WTC11 (cell line): Measurements from ENCODE around the gene TMEM117. TPM values are rescaled to one million over a fixed set of nuclear protein-coding genes. Genes with fewer than 3 reads are reported as not detected.

ENCODE experiments used
- ATAC-seq: fragments of 200-7000 bp; cut with Tn5 transposase; 2 replicates; pipeline ENCODE4 v1.10.0; 2021; ENCODE audit warnings: mild to moderate bottlenecking, moderate library complexity
- CTCF ChIA-PET: fragments of 300-600 bp; sonication (Branson Sonifier 250); formaldehyde crosslinking; loops from one replicate; lab custom pipeline; 2021; ENCODE audit warnings: antibody characterized with exemption; lab: Charles Lee
- POLR2A ChIA-PET: fragments of 350-600 bp; sonication (Branson Sonifier 250); formaldehyde crosslinking; loops from one replicate; lab custom pipeline; 2021; ENCODE audit warnings: antibody characterized with exemption; lab: Charles Lee
- DNase-seq: peaks from one replicate; pipeline ENCODE4 v3.0.0; 2021; ENCODE audit warnings: low spot score
- H3K27ac Mint-ChIP-seq: 2 replicates; pipeline ENCODE4 v1.8.0; 2021; ENCODE audit warnings: mixed read lengths
- H3K27me3 Mint-ChIP-seq: 2 replicates; pipeline ENCODE4 v1.8.0; 2021; ENCODE audit warnings: low read depth, mild to moderate bottlenecking, moderate library complexity, mixed read lengths
- H3K36me3 Mint-ChIP-seq: 2 replicates; pipeline ENCODE4 v1.8.0; 2021; ENCODE audit warnings: mixed read lengths
- H3K4me1 Mint-ChIP-seq: 2 replicates; pipeline ENCODE4 v1.8.0; 2022; ENCODE audit warnings: mixed read lengths
- H3K4me3 Mint-ChIP-seq: 2 replicates; pipeline ENCODE4 v1.8.0; 2021; ENCODE audit warnings: mild to moderate bottlenecking, moderate library complexity, mixed read lengths
- H3K9me3 Mint-ChIP-seq: 2 replicates; pipeline ENCODE4 v1.8.0; 2021; ENCODE audit warnings: mixed read lengths
- CREM ChIP-seq: sonication (generic); formaldehyde crosslinking; IDR thresholded peaks from 2 replicates; pipeline ENCODE4 v1.8.1; 2022; ENCODE audit warnings: mild to moderate bottlenecking, missing genetic modification reagents, moderate library complexity
- IRF2 ChIP-seq: sonication (generic); formaldehyde crosslinking; IDR thresholded peaks from 2 replicates; pipeline ENCODE4 v1.8.0; 2022; ENCODE audit warnings: low read depth, missing genetic modification reagents, borderline replicate concordance
- JUN ChIP-seq: sonication (generic); formaldehyde crosslinking; IDR thresholded peaks from 2 replicates; pipeline ENCODE4 v1.8.0; 2023; ENCODE audit warnings: mild to moderate bottlenecking, missing genetic modification reagents
- KAT7 ChIP-seq: sonication (generic); formaldehyde crosslinking; IDR thresholded peaks from 2 replicates; pipeline ENCODE4 v1.8.1; 2023; ENCODE audit warnings: missing genetic modification reagents, mild to moderate bottlenecking, borderline replicate concordance
- NFE2L1 ChIP-seq: sonication (generic); formaldehyde crosslinking; IDR thresholded peaks from 2 replicates; pipeline ENCODE4 v1.8.1; 2023; ENCODE audit warnings: missing genetic modification reagents
- RELA ChIP-seq: sonication (generic); formaldehyde crosslinking; IDR thresholded peaks from 2 replicates; pipeline ENCODE4 v1.8.1; 2022; ENCODE audit warnings: missing genetic modification reagents, mild to moderate bottlenecking, borderline replicate concordance
- SMAD3 ChIP-seq: sonication (generic); formaldehyde crosslinking; IDR thresholded peaks from 2 replicates; pipeline ENCODE4 v1.8.0; 2022; ENCODE audit warnings: missing genetic modification reagents, mild to moderate bottlenecking, borderline replicate concordance
- SOX15 ChIP-seq: fragments of 250-450 bp; sonication (Bioruptor Pico); IDR thresholded peaks from 2 replicates; pipeline ENCODE4 v1.9.0; 2021; ENCODE audit warnings: mild to moderate bottlenecking
- SP1 ChIP-seq: sonication (generic); formaldehyde crosslinking; conservative IDR thresholded peaks from 2 replicates; pipeline ENCODE4 v1.8.1; 2022; ENCODE audit warnings: missing genetic modification reagents
- total RNA-seq: library from RNA; stranded (reverse); gene quantifications from 3 replicates; pipeline ENCODE4 v1.2.3, GENCODE V29; 2021
- TF ChIP-seq, protein P1 (sequence below): sonication (generic); formaldehyde crosslinking; IDR thresholded peaks from 2 replicates; pipeline ENCODE4 v1.8.0; 2023; ENCODE audit warnings: missing genetic modification reagents, mild to moderate bottlenecking, borderline replicate concordance
- TF ChIP-seq, protein P2 (sequence below): fragments of 250-450 bp; sonication (Bioruptor Pico); IDR thresholded peaks from 2 replicates; pipeline ENCODE4 v1.9.0; 2021; ENCODE audit warnings: mild to moderate bottlenecking, borderline replicate concordance
- TF ChIP-seq, protein P3 (sequence below): fragments of 250-450 bp; sonication (Bioruptor Pico); IDR thresholded peaks from 2 replicates; pipeline ENCODE4 v1.8.0; 2021; ENCODE audit warnings: mild to moderate bottlenecking
- TF ChIP-seq, protein P4 (sequence below): sonication (generic); formaldehyde crosslinking; IDR thresholded peaks from 2 replicates; pipeline ENCODE4 v1.8.1; 2022; ENCODE audit warnings: low read depth, missing genetic modification reagents, borderline replicate concordance
- TF ChIP-seq, protein P5 (sequence below): sonication (generic); formaldehyde crosslinking; IDR thresholded peaks from 2 replicates; pipeline ENCODE4 v1.8.0; 2022; ENCODE audit warnings: mild to moderate bottlenecking, missing genetic modification reagents
- TF ChIP-seq, protein P6 (sequence below): fragments of 200-600 bp; IDR thresholded peaks from 2 replicates; pipeline ENCODE4 v1.8.0; 2022; ENCODE audit warnings: antibody characterized with exemption
- TF ChIP-seq, protein P7 (sequence below): fragments of 250-450 bp; sonication (Bioruptor Pico); IDR thresholded peaks from 2 replicates; pipeline ENCODE4 v1.9.0; 2021; ENCODE audit warnings: mild to moderate bottlenecking
- TF ChIP-seq, protein P8 (sequence below): sonication (generic); formaldehyde crosslinking; IDR thresholded peaks from 2 replicates; pipeline ENCODE4 v1.8.1; 2022; ENCODE audit warnings: missing genetic modification reagents, borderline replicate concordance

The TMEM117 gene
- total RNA-seq, 1 experiment from 2014 or later = 1.5 TPM

DNA sequence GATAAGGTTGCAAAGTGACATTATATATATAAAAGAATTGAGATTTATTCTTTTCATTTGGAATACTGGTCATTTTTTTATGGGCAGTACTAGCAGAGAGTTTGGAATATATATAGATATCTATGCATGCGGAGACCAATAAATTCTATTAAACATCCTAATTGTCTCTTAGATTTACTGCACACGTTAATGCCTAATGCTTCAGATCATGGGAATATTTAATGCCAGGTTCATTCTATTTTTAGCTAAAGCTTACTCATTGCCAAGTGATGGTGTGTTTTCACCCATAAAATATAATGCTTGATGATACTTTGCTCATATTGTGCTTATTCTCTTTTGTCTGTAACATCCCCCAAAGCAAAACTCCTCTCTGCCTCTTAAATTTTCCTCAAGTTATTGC is 264.4 kb downstream of the TMEM117 start:
- DNase-seq (no peak), ATAC-seq (no peak)
- no peak overlapping the region for H3K27ac Mint-ChIP-seq
- ChIA-PET CTCF (no interaction called here), POLR2A (no interaction called here)
- H3K27me3 Mint-ChIP-seq = no peaks in the 10 kb centered on the region; the same call in 1 of the 2 replicates
- no peaks in the 10 kb centered on the region for H3K4me1 Mint-ChIP-seq
- H3K9me3 Mint-ChIP-seq = peaks cover 16% of the 10 kb centered on the region
- no peak overlapping the region for H3K4me3 Mint-ChIP-seq
- TF ChIP-seq, protein P1, sequence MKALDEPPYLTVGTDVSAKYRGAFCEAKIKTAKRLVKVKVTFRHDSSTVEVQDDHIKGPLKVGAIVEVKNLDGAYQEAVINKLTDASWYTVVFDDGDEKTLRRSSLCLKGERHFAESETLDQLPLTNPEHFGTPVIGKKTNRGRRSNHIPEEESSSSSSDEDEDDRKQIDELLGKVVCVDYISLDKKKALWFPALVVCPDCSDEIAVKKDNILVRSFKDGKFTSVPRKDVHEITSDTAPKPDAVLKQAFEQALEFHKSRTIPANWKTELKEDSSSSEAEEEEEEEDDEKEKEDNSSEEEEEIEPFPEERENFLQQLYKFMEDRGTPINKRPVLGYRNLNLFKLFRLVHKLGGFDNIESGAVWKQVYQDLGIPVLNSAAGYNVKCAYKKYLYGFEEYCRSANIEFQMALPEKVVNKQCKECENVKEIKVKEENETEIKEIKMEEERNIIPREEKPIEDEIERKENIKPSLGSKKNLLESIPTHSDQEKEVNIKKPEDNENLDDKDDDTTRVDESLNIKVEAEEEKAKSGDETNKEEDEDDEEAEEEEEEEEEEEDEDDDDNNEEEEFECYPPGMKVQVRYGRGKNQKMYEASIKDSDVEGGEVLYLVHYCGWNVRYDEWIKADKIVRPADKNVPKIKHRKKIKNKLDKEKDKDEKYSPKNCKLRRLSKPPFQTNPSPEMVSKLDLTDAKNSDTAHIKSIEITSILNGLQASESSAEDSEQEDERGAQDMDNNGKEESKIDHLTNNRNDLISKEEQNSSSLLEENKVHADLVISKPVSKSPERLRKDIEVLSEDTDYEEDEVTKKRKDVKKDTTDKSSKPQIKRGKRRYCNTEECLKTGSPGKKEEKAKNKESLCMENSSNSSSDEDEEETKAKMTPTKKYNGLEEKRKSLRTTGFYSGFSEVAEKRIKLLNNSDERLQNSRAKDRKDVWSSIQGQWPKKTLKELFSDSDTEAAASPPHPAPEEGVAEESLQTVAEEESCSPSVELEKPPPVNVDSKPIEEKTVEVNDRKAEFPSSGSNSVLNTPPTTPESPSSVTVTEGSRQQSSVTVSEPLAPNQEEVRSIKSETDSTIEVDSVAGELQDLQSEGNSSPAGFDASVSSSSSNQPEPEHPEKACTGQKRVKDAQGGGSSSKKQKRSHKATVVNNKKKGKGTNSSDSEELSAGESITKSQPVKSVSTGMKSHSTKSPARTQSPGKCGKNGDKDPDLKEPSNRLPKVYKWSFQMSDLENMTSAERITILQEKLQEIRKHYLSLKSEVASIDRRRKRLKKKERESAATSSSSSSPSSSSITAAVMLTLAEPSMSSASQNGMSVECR (CRISPR knock-in tag) = no peak
- TF ChIP-seq, protein P2, sequence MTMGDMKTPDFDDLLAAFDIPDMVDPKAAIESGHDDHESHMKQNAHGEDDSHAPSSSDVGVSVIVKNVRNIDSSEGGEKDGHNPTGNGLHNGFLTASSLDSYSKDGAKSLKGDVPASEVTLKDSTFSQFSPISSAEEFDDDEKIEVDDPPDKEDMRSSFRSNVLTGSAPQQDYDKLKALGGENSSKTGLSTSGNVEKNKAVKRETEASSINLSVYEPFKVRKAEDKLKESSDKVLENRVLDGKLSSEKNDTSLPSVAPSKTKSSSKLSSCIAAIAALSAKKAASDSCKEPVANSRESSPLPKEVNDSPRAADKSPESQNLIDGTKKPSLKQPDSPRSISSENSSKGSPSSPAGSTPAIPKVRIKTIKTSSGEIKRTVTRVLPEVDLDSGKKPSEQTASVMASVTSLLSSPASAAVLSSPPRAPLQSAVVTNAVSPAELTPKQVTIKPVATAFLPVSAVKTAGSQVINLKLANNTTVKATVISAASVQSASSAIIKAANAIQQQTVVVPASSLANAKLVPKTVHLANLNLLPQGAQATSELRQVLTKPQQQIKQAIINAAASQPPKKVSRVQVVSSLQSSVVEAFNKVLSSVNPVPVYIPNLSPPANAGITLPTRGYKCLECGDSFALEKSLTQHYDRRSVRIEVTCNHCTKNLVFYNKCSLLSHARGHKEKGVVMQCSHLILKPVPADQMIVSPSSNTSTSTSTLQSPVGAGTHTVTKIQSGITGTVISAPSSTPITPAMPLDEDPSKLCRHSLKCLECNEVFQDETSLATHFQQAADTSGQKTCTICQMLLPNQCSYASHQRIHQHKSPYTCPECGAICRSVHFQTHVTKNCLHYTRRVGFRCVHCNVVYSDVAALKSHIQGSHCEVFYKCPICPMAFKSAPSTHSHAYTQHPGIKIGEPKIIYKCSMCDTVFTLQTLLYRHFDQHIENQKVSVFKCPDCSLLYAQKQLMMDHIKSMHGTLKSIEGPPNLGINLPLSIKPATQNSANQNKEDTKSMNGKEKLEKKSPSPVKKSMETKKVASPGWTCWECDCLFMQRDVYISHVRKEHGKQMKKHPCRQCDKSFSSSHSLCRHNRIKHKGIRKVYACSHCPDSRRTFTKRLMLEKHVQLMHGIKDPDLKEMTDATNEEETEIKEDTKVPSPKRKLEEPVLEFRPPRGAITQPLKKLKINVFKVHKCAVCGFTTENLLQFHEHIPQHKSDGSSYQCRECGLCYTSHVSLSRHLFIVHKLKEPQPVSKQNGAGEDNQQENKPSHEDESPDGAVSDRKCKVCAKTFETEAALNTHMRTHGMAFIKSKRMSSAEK (CRISPR knock-in tag) = no peak
- TF ChIP-seq IRF2 (CRISPR knock-in tag) = no peak
- no peaks in the 10 kb centered on the region; the same call in 1 of the 2 replicates for H3K36me3 Mint-ChIP-seq

DNA sequence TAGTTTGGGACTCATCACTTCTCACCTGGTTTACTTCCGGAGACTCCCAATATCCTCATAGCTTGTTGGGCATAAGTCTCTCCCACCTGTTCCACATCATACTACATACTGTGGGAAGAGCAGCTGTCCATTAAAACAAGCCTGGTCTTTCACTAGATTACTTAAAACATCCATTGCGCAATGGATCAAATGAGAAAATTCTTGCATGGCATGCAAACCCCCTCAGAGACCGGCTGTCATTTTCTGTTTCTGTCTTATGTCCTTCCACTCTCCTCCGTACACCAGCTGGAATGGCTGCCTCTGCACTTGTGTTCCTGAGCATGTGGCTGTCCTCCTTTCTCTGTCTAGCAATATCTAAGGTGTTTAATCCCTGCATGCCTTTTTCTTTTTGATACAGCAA is 265.6 kb downstream of the TMEM117 start:
- no peak for DNase-seq
- CTCF ChIA-PET = no interaction called here
- Mint-ChIP-seq H3K4me3 (no peak overlapping the region), H3K27me3 (no peaks in the 10 kb centered on the region; the same call in 1 of the 2 replicates), H3K36me3 (no peaks in the 10 kb centered on the region; the same call in 1 of the 2 replicates), H3K27ac (no peak overlapping the region), H3K4me1 (no peaks in the 10 kb centered on the region), H3K9me3 (peaks cover 13% of the 10 kb centered on the region)
- ATAC-seq = no peak
- POLR2A ChIA-PET = no interaction called here
- TF ChIP-seq KAT7 (CRISPR knock-in tag) = no peak
- TF ChIP-seq, protein P3, sequence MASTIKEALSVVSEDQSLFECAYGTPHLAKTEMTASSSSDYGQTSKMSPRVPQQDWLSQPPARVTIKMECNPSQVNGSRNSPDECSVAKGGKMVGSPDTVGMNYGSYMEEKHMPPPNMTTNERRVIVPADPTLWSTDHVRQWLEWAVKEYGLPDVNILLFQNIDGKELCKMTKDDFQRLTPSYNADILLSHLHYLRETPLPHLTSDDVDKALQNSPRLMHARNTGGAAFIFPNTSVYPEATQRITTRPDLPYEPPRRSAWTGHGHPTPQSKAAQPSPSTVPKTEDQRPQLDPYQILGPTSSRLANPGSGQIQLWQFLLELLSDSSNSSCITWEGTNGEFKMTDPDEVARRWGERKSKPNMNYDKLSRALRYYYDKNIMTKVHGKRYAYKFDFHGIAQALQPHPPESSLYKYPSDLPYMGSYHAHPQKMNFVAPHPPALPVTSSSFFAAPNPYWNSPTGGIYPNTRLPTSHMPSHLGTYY (CRISPR knock-in tag) = no peak
- TF ChIP-seq, protein P4, sequence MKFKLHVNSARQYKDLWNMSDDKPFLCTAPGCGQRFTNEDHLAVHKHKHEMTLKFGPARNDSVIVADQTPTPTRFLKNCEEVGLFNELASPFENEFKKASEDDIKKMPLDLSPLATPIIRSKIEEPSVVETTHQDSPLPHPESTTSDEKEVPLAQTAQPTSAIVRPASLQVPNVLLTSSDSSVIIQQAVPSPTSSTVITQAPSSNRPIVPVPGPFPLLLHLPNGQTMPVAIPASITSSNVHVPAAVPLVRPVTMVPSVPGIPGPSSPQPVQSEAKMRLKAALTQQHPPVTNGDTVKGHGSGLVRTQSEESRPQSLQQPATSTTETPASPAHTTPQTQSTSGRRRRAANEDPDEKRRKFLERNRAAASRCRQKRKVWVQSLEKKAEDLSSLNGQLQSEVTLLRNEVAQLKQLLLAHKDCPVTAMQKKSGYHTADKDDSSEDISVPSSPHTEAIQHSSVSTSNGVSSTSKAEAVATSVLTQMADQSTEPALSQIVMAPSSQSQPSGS (CRISPR knock-in tag) = no peak
- TF ChIP-seq SMAD3 = no peak
- no peak for TF ChIP-seq SP1 (CRISPR knock-in tag)
- TF ChIP-seq NFE2L1 (CRISPR knock-in tag) = no peak
- TF ChIP-seq, protein P5, sequence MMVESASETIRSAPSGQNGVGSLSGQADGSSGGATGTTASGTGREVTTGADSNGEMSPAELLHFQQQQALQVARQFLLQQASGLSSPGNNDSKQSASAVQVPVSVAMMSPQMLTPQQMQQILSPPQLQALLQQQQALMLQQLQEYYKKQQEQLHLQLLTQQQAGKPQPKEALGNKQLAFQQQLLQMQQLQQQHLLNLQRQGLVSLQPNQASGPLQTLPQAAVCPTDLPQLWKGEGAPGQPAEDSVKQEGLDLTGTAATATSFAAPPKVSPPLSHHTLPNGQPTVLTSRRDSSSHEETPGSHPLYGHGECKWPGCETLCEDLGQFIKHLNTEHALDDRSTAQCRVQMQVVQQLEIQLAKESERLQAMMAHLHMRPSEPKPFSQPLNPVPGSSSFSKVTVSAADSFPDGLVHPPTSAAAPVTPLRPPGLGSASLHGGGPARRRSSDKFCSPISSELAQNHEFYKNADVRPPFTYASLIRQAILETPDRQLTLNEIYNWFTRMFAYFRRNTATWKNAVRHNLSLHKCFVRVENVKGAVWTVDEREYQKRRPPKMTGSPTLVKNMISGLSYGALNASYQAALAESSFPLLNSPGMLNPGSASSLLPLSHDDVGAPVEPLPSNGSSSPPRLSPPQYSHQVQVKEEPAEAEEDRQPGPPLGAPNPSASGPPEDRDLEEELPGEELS = no peak
- no peak for TF ChIP-seq CREM (CRISPR knock-in tag)
- TF ChIP-seq JUN = no peak
- no peak for TF ChIP-seq RELA (CRISPR knock-in tag)
- TF ChIP-seq, protein P6, sequence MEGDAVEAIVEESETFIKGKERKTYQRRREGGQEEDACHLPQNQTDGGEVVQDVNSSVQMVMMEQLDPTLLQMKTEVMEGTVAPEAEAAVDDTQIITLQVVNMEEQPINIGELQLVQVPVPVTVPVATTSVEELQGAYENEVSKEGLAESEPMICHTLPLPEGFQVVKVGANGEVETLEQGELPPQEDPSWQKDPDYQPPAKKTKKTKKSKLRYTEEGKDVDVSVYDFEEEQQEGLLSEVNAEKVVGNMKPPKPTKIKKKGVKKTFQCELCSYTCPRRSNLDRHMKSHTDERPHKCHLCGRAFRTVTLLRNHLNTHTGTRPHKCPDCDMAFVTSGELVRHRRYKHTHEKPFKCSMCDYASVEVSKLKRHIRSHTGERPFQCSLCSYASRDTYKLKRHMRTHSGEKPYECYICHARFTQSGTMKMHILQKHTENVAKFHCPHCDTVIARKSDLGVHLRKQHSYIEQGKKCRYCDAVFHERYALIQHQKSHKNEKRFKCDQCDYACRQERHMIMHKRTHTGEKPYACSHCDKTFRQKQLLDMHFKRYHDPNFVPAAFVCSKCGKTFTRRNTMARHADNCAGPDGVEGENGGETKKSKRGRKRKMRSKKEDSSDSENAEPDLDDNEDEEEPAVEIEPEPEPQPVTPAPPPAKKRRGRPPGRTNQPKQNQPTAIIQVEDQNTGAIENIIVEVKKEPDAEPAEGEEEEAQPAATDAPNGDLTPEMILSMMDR = no peak
- TF ChIP-seq, protein P7, sequence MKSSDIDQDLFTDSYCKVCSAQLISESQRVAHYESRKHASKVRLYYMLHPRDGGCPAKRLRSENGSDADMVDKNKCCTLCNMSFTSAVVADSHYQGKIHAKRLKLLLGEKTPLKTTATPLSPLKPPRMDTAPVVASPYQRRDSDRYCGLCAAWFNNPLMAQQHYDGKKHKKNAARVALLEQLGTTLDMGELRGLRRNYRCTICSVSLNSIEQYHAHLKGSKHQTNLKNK (CRISPR knock-in tag) = no peak
- TF ChIP-seq SOX15 (CRISPR knock-in tag) = no peak
- TF ChIP-seq, protein P8, sequence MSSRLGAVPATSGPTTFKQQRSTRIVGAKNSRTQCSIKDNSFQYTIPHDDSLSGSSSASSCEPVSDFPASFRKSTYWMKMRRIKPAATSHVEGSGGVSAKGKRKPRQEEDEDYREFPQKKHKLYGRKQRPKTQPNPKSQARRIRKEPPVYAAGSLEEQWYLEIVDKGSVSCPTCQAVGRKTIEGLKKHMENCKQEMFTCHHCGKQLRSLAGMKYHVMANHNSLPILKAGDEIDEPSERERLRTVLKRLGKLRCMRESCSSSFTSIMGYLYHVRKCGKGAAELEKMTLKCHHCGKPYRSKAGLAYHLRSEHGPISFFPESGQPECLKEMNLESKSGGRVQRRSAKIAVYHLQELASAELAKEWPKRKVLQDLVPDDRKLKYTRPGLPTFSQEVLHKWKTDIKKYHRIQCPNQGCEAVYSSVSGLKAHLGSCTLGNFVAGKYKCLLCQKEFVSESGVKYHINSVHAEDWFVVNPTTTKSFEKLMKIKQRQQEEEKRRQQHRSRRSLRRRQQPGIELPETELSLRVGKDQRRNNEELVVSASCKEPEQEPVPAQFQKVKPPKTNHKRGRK (CRISPR knock-in tag) = no peak
